Thyroid gland (tissue), 4 donors: Measurements from ENCODE around the gene ABCC3.
A peak's percentile ranks its signal among the peaks of the same experiment; 100 is the strongest.

ENCODE experiments used
- POLR2A ChIP-seq, 2 donors: fragments of 450-650 bp; IDR thresholded peaks; one replicate each; pipeline ENCODE4 v1.6.1; 2017; ENCODE audit warnings: antibody characterized with exemption in 2 of 2, mild to moderate bottlenecking in 2 of 2, moderate library complexity in 1 of 2
- TF ChIP-seq, protein P1 (sequence below), 6 experiments: fragments of 200-600 bp in 3 of 6; fragments of 450-650 bp in 3 of 6; sonication (generic) in 3 of 6; IDR thresholded peaks; one replicate each; pipeline ENCODE4 v1.5.1; 2016 to 2019; ENCODE audit warnings: antibody characterized with exemption in 6 of 6, mild to moderate bottlenecking in 2 of 6, inconsistent platforms in 1 of 6, moderate library complexity in 1 of 6

- TF ChIP-seq, protein P1, sequence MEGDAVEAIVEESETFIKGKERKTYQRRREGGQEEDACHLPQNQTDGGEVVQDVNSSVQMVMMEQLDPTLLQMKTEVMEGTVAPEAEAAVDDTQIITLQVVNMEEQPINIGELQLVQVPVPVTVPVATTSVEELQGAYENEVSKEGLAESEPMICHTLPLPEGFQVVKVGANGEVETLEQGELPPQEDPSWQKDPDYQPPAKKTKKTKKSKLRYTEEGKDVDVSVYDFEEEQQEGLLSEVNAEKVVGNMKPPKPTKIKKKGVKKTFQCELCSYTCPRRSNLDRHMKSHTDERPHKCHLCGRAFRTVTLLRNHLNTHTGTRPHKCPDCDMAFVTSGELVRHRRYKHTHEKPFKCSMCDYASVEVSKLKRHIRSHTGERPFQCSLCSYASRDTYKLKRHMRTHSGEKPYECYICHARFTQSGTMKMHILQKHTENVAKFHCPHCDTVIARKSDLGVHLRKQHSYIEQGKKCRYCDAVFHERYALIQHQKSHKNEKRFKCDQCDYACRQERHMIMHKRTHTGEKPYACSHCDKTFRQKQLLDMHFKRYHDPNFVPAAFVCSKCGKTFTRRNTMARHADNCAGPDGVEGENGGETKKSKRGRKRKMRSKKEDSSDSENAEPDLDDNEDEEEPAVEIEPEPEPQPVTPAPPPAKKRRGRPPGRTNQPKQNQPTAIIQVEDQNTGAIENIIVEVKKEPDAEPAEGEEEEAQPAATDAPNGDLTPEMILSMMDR (IDR thresholded peaks at IDR 0.05), result peak in 1 of 6 experiments; percentile 6
- TF ChIP-seq POLR2A (IDR thresholded peaks at IDR 0.05), result peak in 1 of 2 donors; percentile 58
Measured at GRCh38 chr17:50634224-50634914, at the start of gene ABCC3.
